ENCODE data around the gene TNFAIP2.

DNA sequence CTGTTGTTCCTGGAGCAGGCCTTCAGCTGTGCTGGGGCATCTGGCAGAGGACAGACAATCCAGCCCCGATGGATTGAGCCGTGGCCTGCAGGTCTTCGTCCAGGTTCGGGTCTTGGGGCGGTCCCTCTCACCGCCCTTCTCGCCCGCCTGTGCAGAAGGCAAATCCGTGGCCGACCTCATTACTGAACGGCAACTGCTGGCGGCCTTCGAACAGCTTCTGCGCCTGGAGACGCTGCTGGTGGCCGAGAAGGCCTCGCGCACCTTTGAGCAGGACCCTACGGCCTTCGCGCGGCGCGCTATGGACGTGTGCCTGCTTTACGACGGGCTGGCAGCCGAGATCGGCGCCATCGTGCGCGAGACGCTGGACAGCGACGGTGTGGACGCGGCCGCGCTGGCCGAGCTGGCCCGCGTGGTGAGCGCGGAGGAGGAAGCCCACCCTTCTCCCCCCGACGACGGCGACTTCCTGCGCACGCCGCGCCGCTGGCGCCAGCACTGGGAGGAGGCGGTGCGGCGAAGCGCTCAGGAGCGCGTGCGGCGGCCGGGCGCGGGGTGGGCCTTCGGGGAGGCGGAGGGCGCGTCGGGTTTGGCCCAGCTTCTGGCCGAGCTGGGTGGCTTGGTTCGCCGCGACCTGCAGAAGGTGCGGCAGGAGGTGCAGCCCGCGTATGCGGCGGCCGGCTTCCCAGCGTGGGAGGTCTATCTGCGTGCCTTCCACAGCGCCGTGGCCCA is 21.1 kb upstream of the TNFAIP2 start:
- no peak for TF ChIP-seq GTF2F1 (IDR thresholded peaks at IDR 0.05; ENCODE audit: low read depth, low read length)
- TF ChIP-seq NR1H2 (CRISPR knock-in tag; IDR thresholded peaks at IDR 0.05): no peak
- no peak for TF ChIP-seq NR2C2 (CRISPR knock-in tag; IDR thresholded peaks at IDR 0.05)
- TF ChIP-seq NR2C2 (tag; IDR thresholded peaks at IDR 0.05): no peak
- no peak for TF ChIP-seq TFAP4 (CRISPR knock-in tag; IDR thresholded peaks at IDR 0.05; ENCODE audit: borderline replicate concordance)
- no peak for TF ChIP-seq ARID1B (IDR thresholded peaks at IDR 0.05)
- TF ChIP-seq POLR2A (conservative IDR thresholded peaks at IDR 0.05): no peak
- TF ChIP-seq VEZF1 (CRISPR knock-in tag; IDR thresholded peaks at IDR 0.05): no peak

Measured in K562 (cell line).